ENCODE results near the gene PLG.

- TF ChIP-seq CTCF (IDR thresholded peaks at IDR 0.05) (peak in 3 of 5 experiments; percentile 14 to 28 (median 21)), POLR2A (IDR thresholded peaks at IDR 0.05) (no peak), EP300 (IDR thresholded peaks at IDR 0.05; ENCODE audit: low read depth) (no peak)
Observed at GRCh38 chr6:160667639-160668481, 34.2 kb upstream of the PLG start.

All from transverse colon (tissue), 3 donors.